WTC11 (cell line): ENCODE data around the gene PIK3CB. TPM values are rescaled to one million over a fixed set of nuclear protein-coding genes. Genes with fewer than 3 reads are reported as not detected.

Experiments
- ATAC-seq: fragments of 200-7000 bp; cut with Tn5 transposase; 2 replicates; pipeline ENCODE4 v1.10.0; 2021; ENCODE audit warnings: mild to moderate bottlenecking, moderate library complexity
- CTCF ChIA-PET: fragments of 300-600 bp; sonication (Branson Sonifier 250); formaldehyde crosslinking; loops from one replicate; lab custom pipeline; 2021; ENCODE audit warnings: antibody characterized with exemption; lab: Charles Lee
- POLR2A ChIA-PET: fragments of 350-600 bp; sonication (Branson Sonifier 250); formaldehyde crosslinking; loops from one replicate; lab custom pipeline; 2021; ENCODE audit warnings: antibody characterized with exemption; lab: Charles Lee
- DNase-seq: peaks from one replicate; pipeline ENCODE4 v3.0.0; 2021; ENCODE audit warnings: low spot score
- H3K27ac Mint-ChIP-seq: 2 replicates; pipeline ENCODE4 v1.8.0; 2021; ENCODE audit warnings: mixed read lengths
- H3K27me3 Mint-ChIP-seq: 2 replicates; pipeline ENCODE4 v1.8.0; 2021; ENCODE audit warnings: low read depth, mild to moderate bottlenecking, moderate library complexity, mixed read lengths
- H3K36me3 Mint-ChIP-seq: 2 replicates; pipeline ENCODE4 v1.8.0; 2021; ENCODE audit warnings: mixed read lengths
- H3K4me1 Mint-ChIP-seq: 2 replicates; pipeline ENCODE4 v1.8.0; 2022; ENCODE audit warnings: mixed read lengths
- H3K4me3 Mint-ChIP-seq: 2 replicates; pipeline ENCODE4 v1.8.0; 2021; ENCODE audit warnings: mild to moderate bottlenecking, moderate library complexity, mixed read lengths
- H3K9me3 Mint-ChIP-seq: 2 replicates; pipeline ENCODE4 v1.8.0; 2021; ENCODE audit warnings: mixed read lengths
- AR ChIP-seq: fragments of 250-450 bp; sonication (Bioruptor Pico); IDR thresholded peaks from 2 replicates; pipeline ENCODE4 v1.9.0; 2021; ENCODE audit warnings: mild to moderate bottlenecking
- ATF1 ChIP-seq: sonication (generic); formaldehyde crosslinking; IDR thresholded peaks from 2 replicates; pipeline ENCODE4 v1.8.1; 2023; ENCODE audit warnings: mild to moderate bottlenecking, moderate library complexity, missing genetic modification reagents
- CREB1 ChIP-seq: sonication (generic); formaldehyde crosslinking; IDR thresholded peaks from 2 replicates; pipeline ENCODE4 v1.8.0; 2023; ENCODE audit warnings: mild to moderate bottlenecking, missing genetic modification reagents
- CREM ChIP-seq: sonication (generic); formaldehyde crosslinking; IDR thresholded peaks from 2 replicates; pipeline ENCODE4 v1.8.1; 2022; ENCODE audit warnings: mild to moderate bottlenecking, missing genetic modification reagents, moderate library complexity
- ELF4 ChIP-seq: sonication (generic); formaldehyde crosslinking; IDR thresholded peaks from 2 replicates; pipeline ENCODE4 v1.8.1; 2022; ENCODE audit warnings: low read depth, mild to moderate bottlenecking, moderate library complexity, missing genetic modification reagents
- ETV6 ChIP-seq: sonication (generic); formaldehyde crosslinking; IDR thresholded peaks from 2 replicates; pipeline ENCODE4 v1.8.1; 2022; ENCODE audit warnings: mild to moderate bottlenecking, missing genetic modification reagents
- GRHL2 ChIP-seq: fragments of 250-450 bp; sonication (Bioruptor Pico); IDR thresholded peaks from 2 replicates; pipeline ENCODE4 v1.8.0; 2022; ENCODE audit warnings: mild to moderate bottlenecking, moderate library complexity; ENCODE audit not compliant: insufficient replicate concordance, severe bottlenecking
- GTF2I ChIP-seq: fragments of 250-450 bp; sonication (Bioruptor Pico); conservative IDR thresholded peaks from 2 replicates; pipeline ENCODE4 v1.4.0; 2021; ENCODE audit warnings: mild to moderate bottlenecking
- JUN ChIP-seq: sonication (generic); formaldehyde crosslinking; IDR thresholded peaks from 2 replicates; pipeline ENCODE4 v1.8.0; 2023; ENCODE audit warnings: mild to moderate bottlenecking, missing genetic modification reagents
- MAX ChIP-seq: sonication (generic); formaldehyde crosslinking; IDR thresholded peaks from 2 replicates; pipeline ENCODE4 v1.8.0; 2022; ENCODE audit warnings: mild to moderate bottlenecking, missing genetic modification reagents
- MYBL2 ChIP-seq: sonication (generic); formaldehyde crosslinking; IDR thresholded peaks from 2 replicates; pipeline ENCODE4 v1.8.1; 2023; ENCODE audit warnings: mild to moderate bottlenecking, moderate library complexity, missing genetic modification reagents
- NFATC4 ChIP-seq: fragments of 250-450 bp; sonication (Bioruptor Pico); IDR thresholded peaks from 2 replicates; pipeline ENCODE4 v1.9.0; 2021; ENCODE audit warnings: mild to moderate bottlenecking
- NR1H2 ChIP-seq: sonication (generic); formaldehyde crosslinking; IDR thresholded peaks from 2 replicates; pipeline ENCODE4 v1.9.0; 2021; ENCODE audit warnings: mild to moderate bottlenecking, moderate library complexity, missing genetic modification reagents
- NR3C1 ChIP-seq: sonication (generic); formaldehyde crosslinking; conservative IDR thresholded peaks from 2 replicates; pipeline ENCODE4 v1.8.1; 2023; ENCODE audit warnings: low read depth, mild to moderate bottlenecking, missing genetic modification reagents
- OVOL2 ChIP-seq: fragments of 250-450 bp; sonication (Bioruptor Pico); IDR thresholded peaks from 2 replicates; pipeline ENCODE4 v1.9.0; 2021; ENCODE audit warnings: mild to moderate bottlenecking, borderline replicate concordance
- SMAD4 ChIP-seq: sonication (generic); formaldehyde crosslinking; IDR thresholded peaks from 2 replicates; pipeline ENCODE4 v1.8.0; 2022; ENCODE audit warnings: mild to moderate bottlenecking, missing genetic modification reagents
- SP1 ChIP-seq: sonication (generic); formaldehyde crosslinking; conservative IDR thresholded peaks from 2 replicates; pipeline ENCODE4 v1.8.1; 2022; ENCODE audit warnings: missing genetic modification reagents
- TEAD1 ChIP-seq: sonication (generic); formaldehyde crosslinking; IDR thresholded peaks from 2 replicates; pipeline ENCODE4 v1.8.0; 2022; ENCODE audit warnings: mild to moderate bottlenecking, missing genetic modification reagents
- USF1 ChIP-seq: sonication (generic); formaldehyde crosslinking; IDR thresholded peaks from 2 replicates; pipeline ENCODE4 v1.8.0; 2022; ENCODE audit warnings: mild to moderate bottlenecking, missing genetic modification reagents
- ZNF317 ChIP-seq: sonication (generic); formaldehyde crosslinking; IDR thresholded peaks from 2 replicates; pipeline ENCODE4 v1.8.1; 2023; ENCODE audit warnings: low read depth, mild to moderate bottlenecking, moderate library complexity, missing genetic modification reagents, borderline replicate concordance
- ZSCAN18 ChIP-seq: fragments of 250-450 bp; sonication (Bioruptor Pico); IDR thresholded peaks from 2 replicates; pipeline ENCODE4 v2.1.2; 2022; ENCODE audit warnings: mild to moderate bottlenecking, moderate library complexity
- total RNA-seq: library from RNA; stranded (reverse); gene quantifications from 3 replicates; pipeline ENCODE4 v1.2.3, GENCODE V29; 2021
- TF ChIP-seq, protein P1 (sequence below): sonication (generic); formaldehyde crosslinking; IDR thresholded peaks from 2 replicates; pipeline ENCODE4 v1.8.0; 2023; ENCODE audit warnings: missing genetic modification reagents, mild to moderate bottlenecking, borderline replicate concordance

Gene PIK3CB
- total RNA-seq, 1 experiment from 2014 or later = 36.0 TPM

DNA sequence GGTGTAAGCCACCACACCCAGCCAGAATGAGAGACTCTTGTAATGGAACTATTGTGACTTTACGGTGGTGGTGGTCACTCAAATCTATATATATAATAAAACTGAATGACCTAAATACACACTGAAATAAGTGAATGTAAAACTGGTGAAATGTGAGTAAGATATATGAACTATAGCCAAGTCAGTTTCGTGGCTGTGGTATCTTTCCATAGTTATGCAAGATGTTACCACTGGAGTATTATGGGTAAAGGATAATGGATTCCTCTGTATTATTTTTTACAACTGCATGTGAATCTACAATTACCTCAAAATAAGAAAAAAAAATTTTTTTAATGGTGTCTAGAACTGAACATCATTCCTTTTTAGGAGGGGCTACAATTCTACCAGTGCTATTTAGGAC is 21.9 kb downstream of the PIK3CB start (continued):
- TF ChIP-seq GRHL2 (CRISPR knock-in tag) = no peak
- TF ChIP-seq MAX = no peak
- TF ChIP-seq CREB1 (CRISPR knock-in tag) = no peak
- TF ChIP-seq MYBL2 (CRISPR knock-in tag) = no peak

DNA sequence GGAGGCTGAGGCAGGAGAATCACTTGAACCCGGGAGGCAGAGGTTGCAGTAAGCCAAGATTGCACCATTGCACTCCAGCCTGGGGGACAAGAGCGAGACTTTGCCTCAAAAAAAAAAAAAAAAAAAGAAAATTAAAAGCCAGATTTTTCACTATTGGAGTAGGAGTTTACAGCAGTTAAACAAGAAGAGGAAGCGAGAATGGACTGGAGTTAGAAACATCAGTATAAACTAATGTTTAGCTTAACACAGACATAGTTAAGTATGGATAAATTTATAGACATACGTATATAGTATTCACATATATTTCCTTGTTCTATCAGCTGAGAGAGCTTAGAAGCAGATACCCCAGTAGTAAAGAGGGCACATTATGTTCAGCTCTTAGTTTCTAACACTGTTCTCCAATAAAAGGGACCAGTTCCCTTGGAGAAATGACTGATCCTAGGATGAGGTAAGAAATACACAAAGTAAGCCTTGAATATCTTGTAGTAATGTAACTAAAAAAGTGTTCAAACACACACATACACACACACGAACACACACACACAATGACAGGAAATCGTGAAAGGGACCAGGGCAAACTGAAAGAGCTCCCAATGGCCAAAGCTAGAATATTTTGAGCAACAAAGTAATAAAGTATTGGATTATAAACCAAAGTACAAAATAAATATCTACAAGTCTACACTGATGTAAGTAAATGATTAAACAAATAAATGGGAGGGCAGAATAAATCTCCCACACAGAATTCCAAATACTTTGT is 25.1 kb downstream of the PIK3CB start:
- Mint-ChIP-seq H3K27ac (peak overlapping the region; percentile 81), H3K27me3 (no peaks in the 10 kb centered on the region), H3K9me3 (no peaks in the 10 kb centered on the region), H3K36me3 (no peaks in the 10 kb centered on the region; the same call in 1 of the 2 replicates), H3K4me1 (no peaks in the 10 kb centered on the region), H3K4me3 (no peak overlapping the region)
- DNase-seq (no peak), ATAC-seq (no peak)
- no peak for TF ChIP-seq ZSCAN18 (CRISPR knock-in tag)
- TF ChIP-seq ATF1 = no peak
- TF ChIP-seq OVOL2 = no peak
- TF ChIP-seq MAX = no peak
- no peak for TF ChIP-seq NFATC4
- TF ChIP-seq JUN (CRISPR knock-in tag) = no peak
- TF ChIP-seq CREM (CRISPR knock-in tag) = no peak
- no peak for TF ChIP-seq SP1
- TF ChIP-seq ETV6 = no peak
- TF ChIP-seq GTF2I (CRISPR knock-in tag) = no peak
- no peak for TF ChIP-seq TEAD1
- POLR2A ChIA-PET = interaction anchor here (0.5 to 1.4 kb wide), 2 partner anchors 10 to 72 kb away, joined by 3 to 4 read pairs; no protein-coding TSS in a partner anchor
- CTCF ChIA-PET = interaction anchor here (0.8 kb wide), 2 partner anchors 8 to 49 kb away, joined by 4 to 5 read pairs; no protein-coding TSS in a partner anchor

GRCh38 chr3:138806376-138807080 is 28.2 kb downstream of the PIK3CB start:
- Mint-ChIP-seq H3K9me3 (no peaks in the 10 kb centered on the region), H3K4me1 (peaks cover 6% of the 10 kb centered on the region; the same call in 1 of the 2 replicates), H3K27me3 (no peaks in the 10 kb centered on the region), H3K4me3 (no peak overlapping the region), H3K36me3 (no peaks in the 10 kb centered on the region; the same call in 1 of the 2 replicates), H3K27ac (peak overlapping the region; percentile 43; the same call in 1 of the 2 replicates)
- POLR2A ChIA-PET = no interaction called here
- CTCF ChIA-PET = interaction anchor here (0.6 to 2.9 kb wide), 3 partner anchors 42 to 109 kb away, joined by 3 to 12 read pairs (median 5); no protein-coding TSS in a partner anchor
- ATAC-seq (no peak), DNase-seq (no peak)
- no peak for TF ChIP-seq NR3C1 (CRISPR knock-in tag)
- no peak for TF ChIP-seq ELF4
- no peak for TF ChIP-seq AR
- no peak for TF ChIP-seq SP1
- TF ChIP-seq NR1H2 = no peak
- TF ChIP-seq ZNF317 (CRISPR knock-in tag) = no peak
- TF ChIP-seq, protein P1, sequence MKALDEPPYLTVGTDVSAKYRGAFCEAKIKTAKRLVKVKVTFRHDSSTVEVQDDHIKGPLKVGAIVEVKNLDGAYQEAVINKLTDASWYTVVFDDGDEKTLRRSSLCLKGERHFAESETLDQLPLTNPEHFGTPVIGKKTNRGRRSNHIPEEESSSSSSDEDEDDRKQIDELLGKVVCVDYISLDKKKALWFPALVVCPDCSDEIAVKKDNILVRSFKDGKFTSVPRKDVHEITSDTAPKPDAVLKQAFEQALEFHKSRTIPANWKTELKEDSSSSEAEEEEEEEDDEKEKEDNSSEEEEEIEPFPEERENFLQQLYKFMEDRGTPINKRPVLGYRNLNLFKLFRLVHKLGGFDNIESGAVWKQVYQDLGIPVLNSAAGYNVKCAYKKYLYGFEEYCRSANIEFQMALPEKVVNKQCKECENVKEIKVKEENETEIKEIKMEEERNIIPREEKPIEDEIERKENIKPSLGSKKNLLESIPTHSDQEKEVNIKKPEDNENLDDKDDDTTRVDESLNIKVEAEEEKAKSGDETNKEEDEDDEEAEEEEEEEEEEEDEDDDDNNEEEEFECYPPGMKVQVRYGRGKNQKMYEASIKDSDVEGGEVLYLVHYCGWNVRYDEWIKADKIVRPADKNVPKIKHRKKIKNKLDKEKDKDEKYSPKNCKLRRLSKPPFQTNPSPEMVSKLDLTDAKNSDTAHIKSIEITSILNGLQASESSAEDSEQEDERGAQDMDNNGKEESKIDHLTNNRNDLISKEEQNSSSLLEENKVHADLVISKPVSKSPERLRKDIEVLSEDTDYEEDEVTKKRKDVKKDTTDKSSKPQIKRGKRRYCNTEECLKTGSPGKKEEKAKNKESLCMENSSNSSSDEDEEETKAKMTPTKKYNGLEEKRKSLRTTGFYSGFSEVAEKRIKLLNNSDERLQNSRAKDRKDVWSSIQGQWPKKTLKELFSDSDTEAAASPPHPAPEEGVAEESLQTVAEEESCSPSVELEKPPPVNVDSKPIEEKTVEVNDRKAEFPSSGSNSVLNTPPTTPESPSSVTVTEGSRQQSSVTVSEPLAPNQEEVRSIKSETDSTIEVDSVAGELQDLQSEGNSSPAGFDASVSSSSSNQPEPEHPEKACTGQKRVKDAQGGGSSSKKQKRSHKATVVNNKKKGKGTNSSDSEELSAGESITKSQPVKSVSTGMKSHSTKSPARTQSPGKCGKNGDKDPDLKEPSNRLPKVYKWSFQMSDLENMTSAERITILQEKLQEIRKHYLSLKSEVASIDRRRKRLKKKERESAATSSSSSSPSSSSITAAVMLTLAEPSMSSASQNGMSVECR (CRISPR knock-in tag) = no peak
- no peak for TF ChIP-seq USF1
- TF ChIP-seq SMAD4 (CRISPR knock-in tag) = no peak
